IMR-90 (cell line): ENCODE data around the gene CHMP3. TPM values are rescaled to one million over a fixed set of nuclear protein-coding genes. Genes with fewer than 3 reads are reported as not detected.

Source experiments
- ATAC-seq: fragments of 200-7000 bp; cut with Tn5 transposase; 2 replicates; pipeline ENCODE4 v1.9.1; 2020; ENCODE audit warnings: low read depth, mild to moderate bottlenecking, moderate library complexity
- BruUV-seq: library from RNA; stranded (reverse); fragments of 400-500 nt; replicated peaks from 2 replicates; lab custom pipeline; 2021; lab: Mats Ljungman, UMichigan
- CTCF ChIA-PET: fragments of 300-600 bp; formaldehyde crosslinking; extraction: SDS; loops from one replicate; lab custom pipeline; 2021; ENCODE audit warnings: antibody characterized with exemption; lab: Yijun Ruan, JAX
- POLR2A ChIA-PET: fragments of 300-600 bp; sonication (Branson Sonifier 250); formaldehyde crosslinking; loops from one replicate; lab custom pipeline; 2022; ENCODE audit warnings: antibody characterized with exemption; ENCODE audit not compliant: unreplicated experiment; lab: Charles Lee
- DNase-seq: peaks from one replicate; pipeline ENCODE4 v3.0.0; 2013
- H2AFZ ChIP-seq: replicated peaks from 2 replicates; pipeline ENCODE3; 2013; ENCODE audit warnings: low read length, mild to moderate bottlenecking; ENCODE audit not compliant: poor library complexity
- H2AK5ac ChIP-seq: 2 replicates; pipeline ENCODE4 v1.6.1; 2013; ENCODE audit warnings: low read depth, low read length, inconsistent platforms
- H2AK9ac ChIP-seq: replicated peaks from 2 replicates; pipeline ENCODE3; 2013; ENCODE audit warnings: mild to moderate bottlenecking, low read depth, low read length, moderate library complexity; ENCODE audit not compliant: poor library complexity
- H2BK120ac ChIP-seq: 2 replicates; pipeline ENCODE4 v1.6.1; 2013; ENCODE audit warnings: low read depth, low read length, inconsistent platforms
- H2BK15ac ChIP-seq: 3 replicates; pipeline ENCODE4 v1.6.1; 2013; ENCODE audit warnings: low read depth, low read length, inconsistent platforms
- H2BK20ac ChIP-seq: 2 replicates; pipeline ENCODE4 v1.6.1; 2013; ENCODE audit warnings: low read depth, mild to moderate bottlenecking, inconsistent platforms, low read length, moderate library complexity
- H2BK5ac ChIP-seq: 2 replicates; pipeline ENCODE4 v1.6.1; 2013; ENCODE audit warnings: mild to moderate bottlenecking, low read depth, low read length, inconsistent platforms; ENCODE audit not compliant: poor library complexity, severe bottlenecking
- H3K14ac ChIP-seq: replicated peaks from 2 replicates; pipeline ENCODE4 v1.6.1; 2013; ENCODE audit warnings: low read depth, low read length, inconsistent platforms
- H3K18ac ChIP-seq: 2 replicates; pipeline ENCODE4 v1.6.1; 2013; ENCODE audit warnings: low read depth, low read length, control low read depth
- H3K23ac ChIP-seq: 2 replicates; pipeline ENCODE4 v1.6.1; 2013; ENCODE audit warnings: low read depth, low read length, inconsistent platforms
- H3K27ac ChIP-seq: 2 replicates; pipeline ENCODE4 v1.5.1; 2013; ENCODE audit warnings: mild to moderate bottlenecking, control low read depth, low read length; ENCODE audit not compliant: insufficient read depth
- H3K27me3 ChIP-seq: 2 replicates; pipeline ENCODE4 v1.6.1; 2013; ENCODE audit warnings: low read length; ENCODE audit not compliant: control insufficient read depth, insufficient read depth
- H3K36me3 ChIP-seq: 2 replicates; pipeline ENCODE4 v1.6.1; 2013; ENCODE audit warnings: low read length, mixed read lengths; ENCODE audit not compliant: control insufficient read depth, insufficient read depth
- H3K4ac ChIP-seq: 2 replicates; pipeline ENCODE4 v1.6.1; 2013; ENCODE audit warnings: low read depth, low read length, inconsistent platforms
- H3K4me1 ChIP-seq: 2 replicates; pipeline ENCODE4 v1.6.1; 2013; ENCODE audit warnings: low read length, mixed read lengths; ENCODE audit not compliant: control insufficient read depth, insufficient read depth
- H3K4me2 ChIP-seq: 2 replicates; pipeline ENCODE4 v1.6.1; 2013; ENCODE audit warnings: low read depth, mild to moderate bottlenecking, control low read depth, low read length, moderate library complexity
- H3K4me3 ChIP-seq: 2 replicates; pipeline ENCODE4 v1.5.1; 2013; ENCODE audit warnings: low read depth, mild to moderate bottlenecking, control low read depth, low read length, moderate library complexity; ENCODE audit not compliant: insufficient read depth
- H3K56ac ChIP-seq: 2 replicates; pipeline ENCODE4 v1.6.1; 2013; ENCODE audit warnings: low read length, inconsistent platforms; ENCODE audit not compliant: insufficient read depth; ENCODE audit errors: extremely low read depth
- H3K79me1 ChIP-seq, 2 experiments: 2 replicates each; pipeline ENCODE4 v1.6.1; 2013; ENCODE audit warnings: low read length in 2 of 2, inconsistent platforms in 1 of 2, low read depth in 1 of 2
- H3K9ac ChIP-seq: 2 replicates; pipeline ENCODE4 v1.6.1; 2013; ENCODE audit warnings: low read depth, low read length, control low read depth
- H3K9me1 ChIP-seq: 2 replicates; pipeline ENCODE4 v1.6.1; 2013; ENCODE audit warnings: low read length, inconsistent platforms; ENCODE audit not compliant: insufficient read depth
- H3K9me3 ChIP-seq: 2 replicates; pipeline ENCODE4 v1.6.1; 2013; ENCODE audit warnings: low read length; ENCODE audit not compliant: control insufficient read depth, insufficient read depth
- H4K20me1 ChIP-seq: 2 replicates; pipeline ENCODE4 v1.6.1; 2013; ENCODE audit warnings: low read length, inconsistent platforms; ENCODE audit not compliant: insufficient read depth
- H4K5ac ChIP-seq: 2 replicates; pipeline ENCODE4 v1.6.1; 2013; ENCODE audit warnings: mild to moderate bottlenecking, low read depth, low read length, control low read depth
- H4K8ac ChIP-seq, 2 experiments: 2 replicates each; pipeline ENCODE4 v1.6.1; 2013; ENCODE audit warnings: low read depth in 2 of 2, low read length in 2 of 2, control low read depth in 1 of 2, inconsistent platforms in 1 of 2
- H4K91ac ChIP-seq: 2 replicates; pipeline ENCODE4 v1.6.1; 2013; ENCODE audit warnings: low read depth, low read length, inconsistent platforms; ENCODE audit not compliant: insufficient read depth
- BHLHE40 ChIP-seq: fragments of 150-350 bp; IDR thresholded peaks from 2 replicates; pipeline ENCODE4 v1.6.1; 2016; ENCODE audit warnings: mild to moderate bottlenecking, low read depth, low read length
- CEBPB ChIP-seq: IDR thresholded peaks from 2 replicates; pipeline ENCODE4 v1.6.1; 2012; ENCODE audit warnings: low read depth, low read length, improper control_type of control experiment
- CTCF ChIP-seq: conservative IDR thresholded peaks from 2 replicates; pipeline ENCODE4 v1.5.1; 2012; ENCODE audit warnings: mild to moderate bottlenecking, low read depth, low read length, improper control_type of control experiment
- MAFK ChIP-seq: IDR thresholded peaks from 2 replicates; pipeline ENCODE4 v1.6.1; 2012; ENCODE audit warnings: low read depth, low read length, improper control_type of control experiment
- POLR2A ChIP-seq: IDR thresholded peaks from 2 replicates; pipeline ENCODE4 v1.6.1; 2012; ENCODE audit warnings: mild to moderate bottlenecking, low read depth, low read length
- RAD21 ChIP-seq: IDR thresholded peaks from 2 replicates; pipeline ENCODE4 v1.6.1; 2012; ENCODE audit warnings: low read length, improper control_type of control experiment
- SMC3 ChIP-seq: fragments of 150-350 bp; IDR thresholded peaks from 2 replicates; pipeline ENCODE4 v1.6.1; 2016; ENCODE audit warnings: low read depth, mild to moderate bottlenecking, antibody characterized with exemption, low read length, moderate library complexity
- USF2 ChIP-seq: fragments of 150-350 bp; IDR thresholded peaks from 2 replicates; pipeline ENCODE4 v1.6.1; 2017; ENCODE audit warnings: mild to moderate bottlenecking, antibody characterized with exemption, low read length, low read depth
- WGBS, 2 experiments: methylation state at CpG; one replicate each; pipeline versions ENCODE4 v1.1.5 to v1.1.7; 2013; ENCODE audit warnings: missing lambda C conversion rate in 2 of 2; ENCODE audit not compliant: insufficient read length in 1 of 2; ENCODE audit errors: extremely low coverage in 2 of 2; 5-methylcytosine and 5-hydroxymethylcytosine counted together
- dilution Hi-C: fragments of 300-500 bp; cut with HindIII; formaldehyde crosslinking; loops from one replicate; pipeline ENCODE4 v1.14.3; 2018; ENCODE audit warnings: low sequenced_read_pairs; ENCODE audit not compliant: unreplicated experiment
- in situ Hi-C: fragments of 300-500 bp; cut with MboI; formaldehyde crosslinking; loops from 3 replicates; pipeline ENCODE4 v1.14.3; 2019; ENCODE audit warnings: low sequenced_read_pairs, inconsistent platforms, mixed read lengths
- intact Hi-C: fragments of 100-400 bp; cut with micrococcal nuclease; formaldehyde crosslinking; loops from 2 replicates; pipeline ENCODE4 v1.10.0; 2022
- polyA plus RNA-seq, 3 experiments: library from polyadenylated mRNA; depleted of rRNA; stranded (reverse); fragments of >200 nt; gene quantifications; 2 replicates each; pipeline ENCODE4 v1.2.3, GENCODE V29; 2012; ENCODE audit warnings: low replicate concordance in 1 of 3
- total RNA-seq: library from RNA; depleted of rRNA; stranded (reverse); fragments of >200 nt; gene quantifications from 2 replicates; pipeline ENCODE4 v1.2.3, GENCODE V29; 2012

Gene CHMP3
- total and polyA plus RNA-seq, 2 of the 4 experiments (the other 2 are of a cell fraction), result 38.4 to 84.6 TPM

- H4K91ac ChIP-seq, result no peak overlapping the region
- DNase-seq, result no peak
- no peak overlapping the region for H3K4ac ChIP-seq
- no peak overlapping the region for H2AFZ ChIP-seq
- H3K18ac ChIP-seq, result no peak overlapping the region
- no peaks in the 10 kb centered on the region for H4K20me1 ChIP-seq
- no peak overlapping the region for H2BK120ac ChIP-seq
- in situ Hi-C loops, result loop anchor here (10.0 kb wide), 1 partner anchor 94 kb away; no protein-coding TSS in a partner anchor
- no peak overlapping the region for H3K23ac ChIP-seq
- TF ChIP-seq POLR2A (no peak), BHLHE40 (no peak), CTCF (no peak), USF2 (no peak), CEBPB (no peak), SMC3 (no peak), MAFK (no peak), RAD21 (no peak)
- no peak overlapping the region for H2AK9ac ChIP-seq
- ChIA-PET CTCF (interaction anchor here (1.3 kb wide), 1 partner anchor 10 kb away, joined by 3 read pairs; no protein-coding TSS in a partner anchor), POLR2A (no interaction called here)
- 0 out of 4 replicates have a peak, but pooled peaks cover 1 to 2% of the 10 kb centered on the region in 2 experiments for H3K79me1 ChIP-seq
- no peak overlapping the region for H3K9ac ChIP-seq
- H3K27me3 ChIP-seq, result no peaks in the 10 kb centered on the region
- H2BK5ac ChIP-seq, result no peak overlapping the region
- H3K27ac ChIP-seq, result no peak overlapping the region
- BruUV-seq, result no TSS peak
- no peak overlapping the region for H4K5ac ChIP-seq
- no peak overlapping the region for H3K14ac ChIP-seq
- H2BK20ac ChIP-seq, result no peak overlapping the region
- no peak overlapping the region for H3K4me3 ChIP-seq
- WGBS, 2 experiments, result no CpG with 5 or more reads among the region's 2 CpGs
- intact Hi-C loops, result no loop called here
- H2BK15ac ChIP-seq, result no peak overlapping the region
- H3K9me1 ChIP-seq, result no peaks in the 10 kb centered on the region; the same call in 1 of the 2 replicates
- no peak for ATAC-seq
- no peak overlapping the region for H2AK5ac ChIP-seq
- peaks cover 28% of the 10 kb centered on the region for H3K36me3 ChIP-seq
- no peaks in the 10 kb centered on the region for H3K9me3 ChIP-seq
- H3K4me2 ChIP-seq, result no peak overlapping the region
- dilution Hi-C loops, result no loop called here
- H4K8ac ChIP-seq, result no peak overlapping the region
- H3K56ac ChIP-seq, result no peak overlapping the region
- no peaks in the 10 kb centered on the region for H3K4me1 ChIP-seq
Measured at GRCh38 chr2:86608832-86609410, 45.7 kb upstream of the CHMP3 start.
